K562 (cell line): ENCODE results near the gene GLUL. TPM values are rescaled to one million over a fixed set of nuclear protein-coding genes. Genes with fewer than 3 reads are reported as not detected.

ENCODE experiments used
- ATAC-seq: fragments of 200-7000 bp; cut with Tn5 transposase; 3 replicates; pipeline ENCODE4 v1.9.1; 2020; ENCODE audit warnings: moderate library complexity
- BruUV-seq: library from RNA; stranded (reverse); fragments of 400-500 nt; replicated peaks from 2 replicates; lab custom pipeline; 2021; lab: Mats Ljungman, UMichigan
- CTCF ChIA-PET: fragments of 300-600 bp; formaldehyde crosslinking; extraction: SDS; loops from one replicate; lab custom pipeline; 2021; ENCODE audit warnings: low intra/inter-chr PET ratio; lab: Yijun Ruan, JAX
- POLR2A ChIA-PET: fragments of 300-600, 350-650 bp; sonication (Branson Sonifier 250); formaldehyde crosslinking; extraction: SDS; loops from one replicate; lab custom pipeline; 2021; ENCODE audit warnings: antibody characterized with exemption, inconsistent platforms; lab: Yijun Ruan, JAX
- DNase-seq, 4 experiments: peaks; one replicate each; pipeline versions ENCODE4 v3.0.0 to v3.0.0-alpha.2; 2011 to 2018; ENCODE audit warnings: low spot score in 3 of 4, mixed read lengths in 3 of 4; ENCODE audit errors: extremely low read depth in 1 of 4
- FAIRE-seq: peaks from 2 replicates; lab custom pipeline; 2011; peaks lifted over from hg19 to GRCh38; lab: Jason Lieb, UNC
- H2AFZ ChIP-seq: 2 replicates; pipeline ENCODE4 v1.6.0; 2011; ENCODE audit warnings: low read depth, low read length, control low read depth, inconsistent platforms
- H3K27ac ChIP-seq: fragments of 200-600 bp; 3 replicates; pipeline ENCODE4 v1.8.0; 2011; ENCODE audit warnings: low read depth, mild to moderate bottlenecking, control low read depth, inconsistent platforms, low read length, moderate library complexity, mixed read lengths; ENCODE audit errors: extremely low read depth
- H3K27me3 ChIP-seq, 2 experiments: fragments of 300-600 bp in 1 of 2; 2 replicates in 1 of 2; 3 replicates in 1 of 2; pipeline versions ENCODE4 v1.6.0 to v1.8.0; 2011; ENCODE audit warnings: inconsistent platforms in 2 of 2, low read length in 2 of 2, mild to moderate bottlenecking in 1 of 2, mixed read lengths in 1 of 2, moderate library complexity in 1 of 2; ENCODE audit not compliant: control insufficient read depth in 2 of 2, insufficient read depth in 2 of 2
- H3K36me3 ChIP-seq: fragments of 300-600 bp; 3 replicates; pipeline ENCODE4 v1.8.0; 2011; ENCODE audit warnings: mild to moderate bottlenecking, low read length, inconsistent platforms; ENCODE audit not compliant: control insufficient read depth, insufficient read depth
- H3K4me1 ChIP-seq, 2 experiments: fragments of 200-600 bp in 1 of 2; replicated peaks in 1 of 2; 2 replicates in 1 of 2; 3 replicates in 1 of 2; pipeline versions ENCODE4 v1.5.1 to v1.8.0; 2011; ENCODE audit warnings: inconsistent platforms in 2 of 2, low read length in 2 of 2, mild to moderate bottlenecking in 1 of 2, mixed read lengths in 1 of 2, moderate library complexity in 1 of 2; ENCODE audit not compliant: control insufficient read depth in 2 of 2, insufficient read depth in 2 of 2
- H3K4me2 ChIP-seq: 2 replicates; pipeline ENCODE4 v1.6.1; 2011; ENCODE audit warnings: low read length, control low read depth, inconsistent platforms, mixed read lengths; ENCODE audit not compliant: insufficient read depth
- H3K4me3 ChIP-seq: fragments of 200-600 bp; sonication (generic), shearing (Covaris generic); 2 replicates; pipeline ENCODE4 v1.5.1; 2016; ENCODE audit warnings: control low read depth, inconsistent platforms
- H3K79me2 ChIP-seq: fragments of 200-600 bp; 3 replicates; pipeline ENCODE4 v1.8.0; 2011; ENCODE audit warnings: low read length, inconsistent platforms; ENCODE audit not compliant: control insufficient read depth, insufficient read depth
- H3K9ac ChIP-seq, 2 experiments: 2 replicates each; pipeline versions ENCODE4 v1.6.0 to v1.6.1; 2011; ENCODE audit warnings: low read depth in 2 of 2, low read length in 2 of 2, control low read depth in 1 of 2, inconsistent platforms in 1 of 2, mild to moderate bottlenecking in 1 of 2, mixed read lengths in 1 of 2; ENCODE audit not compliant: insufficient read depth in 1 of 2
- H3K9me1 ChIP-seq: one replicate; pipeline ENCODE4 v1.6.0; 2011; ENCODE audit warnings: inconsistent platforms, mild to moderate bottlenecking, low read length, moderate library complexity; ENCODE audit not compliant: control insufficient read depth, insufficient read depth
- H3K9me3 ChIP-seq: replicated peaks from 2 replicates; pipeline ENCODE4 v1.5.1; 2011; ENCODE audit warnings: low read depth, low read length, inconsistent platforms; ENCODE audit not compliant: control insufficient read depth, insufficient read depth
- H4K20me1 ChIP-seq: replicated peaks from 2 replicates; pipeline ENCODE4 v1.6.1; 2011; ENCODE audit warnings: low read length, inconsistent platforms, mixed read lengths; ENCODE audit not compliant: control insufficient read depth, insufficient read depth
- CBX3 ChIP-seq, 2 experiments: IDR thresholded peaks; 1 replicate in 1 of 2; 2 replicates in 1 of 2; pipeline ENCODE4 v1.6.1; 2012; ENCODE audit warnings: inconsistent platforms in 2 of 2, low read length in 2 of 2, borderline replicate concordance in 1 of 2, control low read depth in 1 of 2
- CBX5 ChIP-seq: IDR thresholded peaks from 2 replicates; pipeline ENCODE4 v1.6.1; 2014; ENCODE audit warnings: low read depth, borderline replicate concordance
- CHD4 ChIP-seq: fragments of 200-600 bp; sonication (generic); IDR thresholded peaks from 3 replicates; pipeline ENCODE4 v1.6.1; 2012; ENCODE audit warnings: low read depth, mild to moderate bottlenecking, mixed read lengths, low read length, inconsistent platforms; ENCODE audit not compliant: insufficient read depth, insufficient replicate concordance, poor library complexity, severe bottlenecking
- DIDO1 ChIP-seq: fragments of 450-650 bp; IDR thresholded peaks from 2 replicates; pipeline ENCODE4 v1.6.1; 2016; ENCODE audit warnings: low read depth, missing biosample characterization, missing genetic modification characterization
- FOXA1 ChIP-seq: fragments of 450-650 bp; IDR thresholded peaks from 2 replicates; pipeline ENCODE4 v1.6.1; 2016; ENCODE audit warnings: mild to moderate bottlenecking, borderline replicate concordance
- FOXO4 ChIP-seq: fragments of 450-650 bp; formaldehyde crosslinking; IDR thresholded peaks from 2 replicates; pipeline ENCODE4 v1.4.0; 2020; ENCODE audit warnings: mild to moderate bottlenecking, moderate library complexity
- JUNB ChIP-seq: fragments of 450-650 bp; formaldehyde crosslinking; conservative IDR thresholded peaks from 2 replicates; pipeline ENCODE4 v1.4.0; 2020; ENCODE audit warnings: mild to moderate bottlenecking
- NFYB ChIP-seq: IDR thresholded peaks from 2 replicates; pipeline ENCODE4 v1.6.1; 2011; ENCODE audit warnings: mild to moderate bottlenecking, moderate library complexity; ENCODE audit not compliant: insufficient read length; ENCODE audit errors: extremely low read depth
- PHF8 ChIP-seq: fragments of 200-600 bp; sonication (generic); IDR thresholded peaks from 2 replicates; pipeline ENCODE4 v1.6.1; 2012; ENCODE audit warnings: mixed run types, mild to moderate bottlenecking, inconsistent platforms, low read length, moderate library complexity, borderline replicate concordance
- RBM14 ChIP-seq: fragments of 200-400 bp; formaldehyde crosslinking; IDR thresholded peaks from 2 replicates; pipeline ENCODE4 v1.6.1; 2018; ENCODE audit warnings: low read depth, mild to moderate bottlenecking, low read length, moderate library complexity, borderline replicate concordance; ENCODE audit not compliant: insufficient read depth
- SETDB1 ChIP-seq: IDR thresholded peaks from one replicate; pipeline ENCODE4 v1.6.1; 2012; ENCODE audit warnings: low read length, control low read depth, inconsistent platforms
- ZFP30 ChIP-seq: fragments of 250-450 bp; sonication (Bioruptor Pico); IDR thresholded peaks from 2 replicates; pipeline ENCODE4 v1.8.0; 2022; ENCODE audit warnings: moderate library complexity, mild to moderate bottlenecking, inconsistent platforms, borderline replicate concordance
- ZNF184 ChIP-seq: sonication (generic); formaldehyde crosslinking; IDR thresholded peaks from 2 replicates; pipeline ENCODE4 v1.5.0; 2020; ENCODE audit warnings: missing genetic modification reagents
- WGBS: fragments of 100-300 bp; shearing (Covaris generic); methylation state at CpG from one replicate; pipeline ENCODE4 v1.1.6; 2016; ENCODE audit warnings: low coverage, mixed read lengths; ENCODE audit not compliant: insufficient coverage; ENCODE audit errors: missing lambda C conversion rate; 5-methylcytosine and 5-hydroxymethylcytosine counted together
- in situ Hi-C: fragments of 300-500 bp; cut with MboI; formaldehyde crosslinking; loops from 4 replicates; pipeline ENCODE4 v1.15.0; 2018; ENCODE audit warnings: inconsistent platforms, mixed read lengths
- intact Hi-C: fragments of 100-400 bp; cut with micrococcal nuclease; formaldehyde crosslinking; loops from 2 replicates; pipeline ENCODE4 v1.14.2; 2022
- polyA plus RNA-seq, 8 experiments: library from polyadenylated mRNA; depleted of rRNA in 4 of 8; stranded (reverse) in 5 of 8; unstranded in 3 of 8; fragments of >200 nt; fragmentation: Nextera tagmentation in 2 of 8; fragmentation: Illumina TruSeq in 1 of 8; extraction: Ambion mirVana in 2 of 8; extraction: Trizol in 1 of 8; gene quantifications; 2 replicates each; pipeline versions ENCODE4 v1.2.1 to v1.2.3, GENCODE V29; 2011 to 2014; ENCODE audit warnings: inconsistent platforms in 1 of 8, missing spikeins in 1 of 8
- total RNA-seq, 7 experiments: library from RNA; depleted of rRNA in 6 of 7; stranded (reverse); fragments of >200 nt in 6 of 7; fragmentation: Illumina TruSeq in 2 of 7; extraction: Trizol in 2 of 7; gene quantifications; 2 replicates each; pipeline versions ENCODE4 v1.2.1 to v1.2.3, GENCODE V29; 2011 to 2021; ENCODE audit warnings: low replicate concordance in 1 of 7

The GLUL gene
- total and polyA plus RNA-seq, 9 of the 15 experiments (the other 6 are each of a cell fraction or from before 2014, with no cell fraction given), result 1,088 to 4,222 (median 1,338) TPM

- no peaks in the 10 kb centered on the region for H3K36me3 ChIP-seq
- H3K9me1 ChIP-seq, result no peaks in the 10 kb centered on the region
- no peak for FAIRE-seq
- H3K9me3 ChIP-seq, result peaks cover 7% of the 10 kb centered on the region
- 0% methylated on average over 1 of the region's 1 CpG for WGBS
- POLR2A ChIA-PET, result no interaction called here
- H2AFZ ChIP-seq, result no peak overlapping the region
- no peak for TF ChIP-seq ZNF184
- no peak for TF ChIP-seq DIDO1 (tag)
- TF ChIP-seq NFYB, result no peak
- no peak for TF ChIP-seq FOXA1
- TF ChIP-seq SETDB1, result no peak
- 0 out of 2 replicates have a peak, but pooled peaks have one; percentile 43 for TF ChIP-seq CBX5
- TF ChIP-seq CBX3 (IDR thresholded peaks at IDR 0.05; ENCODE audit: borderline replicate concordance in 1 of 2, low read length in 2 of 2), result 0 out of 3 replicates have a peak, but pooled peaks of 1 of the 2 experiments have one; percentile 21
- no peak for TF ChIP-seq PHF8
- no peak for TF ChIP-seq CHD4
- no peak for TF ChIP-seq ZFP30 (CRISPR knock-in tag)
- TF ChIP-seq FOXO4 (CRISPR knock-in tag), result no peak
- no peak for TF ChIP-seq RBM14
- TF ChIP-seq JUNB (CRISPR knock-in tag), result no peak
- no peaks in the 10 kb centered on the region for H3K4me1 ChIP-seq
- no peak overlapping the region for H3K4me3 ChIP-seq
- CTCF ChIA-PET, result no interaction called here
- H3K4me2 ChIP-seq, result no peak overlapping the region
- intact Hi-C loops, result no loop called here
- H3K79me2 ChIP-seq, result no peaks in the 10 kb centered on the region
- H3K27me3 ChIP-seq, result peaks cover 24 to 28% of the 10 kb centered on the region in 2 experiments
- no peak overlapping the region for H3K9ac ChIP-seq
- no TSS peak for BruUV-seq
- no peak overlapping the region for H3K27ac ChIP-seq
- in situ Hi-C loops, result no loop called here
- H4K20me1 ChIP-seq, result 0 out of 2 replicates have a peak, but pooled peaks cover 4% of the 10 kb centered on the region
- ATAC-seq, result no peak
- no peak for DNase-seq
These were observed 46.7 kb upstream of the GLUL start for GRCh38 chr1:182438326-182438725.
